Activated CD4-positive, CD25-positive, alpha-beta regulatory T cell (primary cell): Measurements from ENCODE around the gene MARF1.
"Not testable (repeated sequence)": the region's sequence is repeated elsewhere in the genome, so short reads cannot be mapped to it uniquely, and the experiment has no call there.

Source experiments
- DNase-seq, 4 experiments: peaks; one replicate each; lab custom pipeline; 2025; lab: John Stamatoyannopoulos, UW

Gene MARF1

DNA sequence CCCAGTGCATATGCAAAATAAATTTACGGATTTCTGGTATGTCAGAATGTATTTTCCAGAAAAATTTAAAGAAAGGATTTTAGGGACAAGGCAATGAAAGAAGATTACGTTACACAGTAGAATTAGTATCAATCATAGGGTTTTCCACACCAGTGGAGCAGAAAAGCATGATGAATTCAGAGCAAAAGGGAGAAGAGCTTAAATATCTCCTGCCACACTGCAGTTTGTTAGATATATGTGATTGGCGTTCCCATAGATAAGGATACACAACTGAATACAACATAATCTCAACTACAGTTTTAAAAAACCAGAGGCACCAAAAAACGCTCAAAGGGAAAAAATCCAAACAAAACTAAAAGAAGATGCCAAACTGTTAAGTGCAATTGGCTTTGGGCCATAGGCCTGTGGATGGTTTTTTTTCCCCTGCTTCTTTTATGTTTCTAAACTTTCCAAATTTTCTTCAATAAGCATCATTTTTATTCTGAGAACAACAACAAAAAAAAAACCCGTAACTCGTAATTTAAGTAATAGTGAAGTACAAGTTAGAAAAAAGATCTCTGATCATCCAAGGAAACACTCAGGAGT, 22.3 kb downstream of the MARF1 start:
- no peak for DNase-seq

DNA sequence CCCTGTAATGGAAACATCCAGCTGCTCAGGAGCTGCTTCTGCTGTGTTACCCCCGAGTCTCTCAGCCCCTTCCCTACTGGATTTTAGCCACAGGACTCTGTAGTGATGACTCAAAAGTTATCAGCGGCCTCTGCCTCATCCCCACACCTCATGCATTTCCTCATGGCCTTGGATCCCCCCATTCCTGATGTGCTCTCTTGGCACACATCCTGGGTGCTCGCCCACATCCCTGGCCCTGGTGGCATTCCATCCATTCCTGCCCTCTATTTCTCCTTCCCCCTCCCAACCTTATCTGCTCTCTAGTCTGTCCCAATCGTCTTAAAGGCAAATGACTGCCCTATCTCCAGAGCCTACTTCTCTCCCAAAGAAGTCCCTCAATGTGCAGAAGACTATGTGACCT, 24.6 kb downstream of the MARF1 start:
- no peak for DNase-seq

DNA sequence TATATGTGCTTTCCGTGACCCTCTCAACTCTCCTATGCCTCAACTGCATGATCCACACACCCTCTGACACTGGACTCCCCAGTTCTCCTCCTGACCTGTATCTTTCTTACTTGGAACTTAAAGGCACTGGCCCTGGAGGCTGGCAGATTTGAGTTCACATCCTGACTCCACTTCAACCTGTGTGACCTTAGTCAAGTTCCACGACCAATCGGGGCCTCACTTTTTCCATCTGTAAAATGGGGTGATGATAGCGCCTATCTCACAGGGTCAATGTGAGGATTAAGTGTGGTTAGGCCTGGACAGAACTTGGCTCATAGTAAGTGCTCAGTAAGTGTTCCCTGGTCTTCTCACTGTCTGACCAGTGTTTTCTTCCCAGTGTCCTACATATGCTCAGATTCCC, 25.1 kb downstream of the MARF1 start:
- no peak for DNase-seq

DNA sequence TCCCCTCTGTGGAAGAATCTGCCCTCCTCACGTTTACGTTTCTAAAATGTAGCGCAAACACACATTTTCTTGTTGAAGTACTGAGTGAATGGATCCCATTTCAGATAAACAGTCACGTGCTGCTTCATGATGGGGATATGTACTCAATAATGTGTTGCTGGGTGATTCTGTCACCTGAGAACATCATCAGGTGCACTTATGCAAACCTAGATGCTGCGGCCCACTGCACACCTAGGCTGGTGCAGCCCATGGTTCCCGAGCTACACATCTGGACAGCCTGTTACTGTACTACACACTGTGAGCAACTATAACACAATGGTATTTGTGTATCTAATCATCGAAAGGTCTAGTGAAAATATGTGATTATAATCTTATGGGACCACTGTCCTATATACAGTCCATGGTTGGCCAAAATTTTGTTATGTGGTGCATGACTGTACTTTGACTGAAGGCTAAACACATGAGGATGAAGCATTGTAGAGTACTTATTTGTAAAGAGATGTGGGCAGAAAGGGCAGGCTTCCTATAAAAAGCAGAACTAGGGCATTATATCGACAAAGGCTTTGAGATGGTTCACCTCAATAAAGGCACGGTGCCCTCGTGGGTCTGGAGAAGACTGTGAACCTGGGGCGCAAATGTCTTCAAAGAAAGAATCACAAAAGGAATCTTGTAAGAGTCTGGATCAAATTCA, 26.3 kb downstream of the MARF1 start:
- no peak for DNase-seq

DNA sequence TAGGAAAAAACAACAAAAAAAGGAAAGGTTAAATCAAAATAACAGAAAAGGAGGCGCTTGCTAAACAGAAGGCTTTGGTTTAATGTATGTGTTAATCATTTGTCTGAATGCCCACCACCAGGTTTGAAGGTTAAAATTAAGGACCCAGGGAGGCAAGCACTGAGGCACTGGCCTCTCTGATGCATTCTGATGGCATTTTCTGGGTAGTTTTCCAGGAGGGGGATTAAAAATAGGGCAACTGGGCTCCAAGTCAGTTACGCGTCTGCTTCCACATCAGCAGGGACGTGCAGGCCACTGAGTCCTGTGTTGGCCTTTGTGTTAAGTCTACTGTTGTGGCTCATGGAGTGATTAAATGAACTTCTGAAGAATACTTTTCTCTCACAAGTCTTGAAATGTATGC, 26.9 kb downstream of the MARF1 start:
- DNase-seq, result no peak

DNA sequence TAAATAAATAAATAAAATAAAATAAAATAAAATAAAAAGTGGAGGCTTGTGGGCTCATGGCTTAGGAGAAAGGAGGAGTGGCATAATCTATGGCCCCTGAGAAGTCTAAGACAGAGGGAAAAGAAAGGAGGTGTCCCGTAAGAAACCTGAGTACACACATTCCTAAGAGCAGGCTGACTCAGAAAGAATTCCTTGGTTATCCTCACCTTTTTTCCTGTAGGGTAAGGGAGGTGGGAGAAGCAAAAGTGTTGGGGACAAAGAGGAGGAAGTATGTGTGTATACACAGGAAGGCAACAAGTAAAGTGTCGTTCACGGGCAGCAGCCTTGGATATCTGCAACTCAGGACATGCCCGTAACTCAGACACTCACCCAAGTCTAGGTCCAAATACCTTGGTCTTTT, 29.3 kb downstream of the MARF1 start:
- no peak for DNase-seq

DNA sequence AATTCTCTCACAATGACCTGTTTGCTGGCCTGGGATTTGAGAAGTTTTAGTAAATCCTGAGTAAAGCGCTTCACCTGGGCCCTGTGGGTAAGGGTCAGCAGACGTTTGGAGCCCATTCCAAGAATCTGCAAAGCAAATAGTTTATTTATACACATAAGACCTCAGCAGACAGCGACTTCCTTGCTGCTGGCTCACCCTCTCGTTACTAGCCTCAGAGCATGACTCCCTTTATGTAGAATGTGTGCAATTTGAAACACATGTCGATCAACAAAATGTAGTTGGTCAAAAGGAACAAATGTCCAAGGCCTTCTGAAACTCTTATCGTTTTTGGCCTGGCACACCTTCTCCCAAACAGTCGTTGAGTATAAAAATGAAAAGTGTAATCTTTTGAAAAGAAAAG, 31.3 kb downstream of the MARF1 start:
- no peak for DNase-seq

GRCh38 chr16:15610369-15610871, 32.5 kb downstream of the MARF1 start:
- no peak for DNase-seq

GRCh38 chr16:15609286-15609649, 33.7 kb downstream of the MARF1 start:
- DNase-seq, result no peak

DNA sequence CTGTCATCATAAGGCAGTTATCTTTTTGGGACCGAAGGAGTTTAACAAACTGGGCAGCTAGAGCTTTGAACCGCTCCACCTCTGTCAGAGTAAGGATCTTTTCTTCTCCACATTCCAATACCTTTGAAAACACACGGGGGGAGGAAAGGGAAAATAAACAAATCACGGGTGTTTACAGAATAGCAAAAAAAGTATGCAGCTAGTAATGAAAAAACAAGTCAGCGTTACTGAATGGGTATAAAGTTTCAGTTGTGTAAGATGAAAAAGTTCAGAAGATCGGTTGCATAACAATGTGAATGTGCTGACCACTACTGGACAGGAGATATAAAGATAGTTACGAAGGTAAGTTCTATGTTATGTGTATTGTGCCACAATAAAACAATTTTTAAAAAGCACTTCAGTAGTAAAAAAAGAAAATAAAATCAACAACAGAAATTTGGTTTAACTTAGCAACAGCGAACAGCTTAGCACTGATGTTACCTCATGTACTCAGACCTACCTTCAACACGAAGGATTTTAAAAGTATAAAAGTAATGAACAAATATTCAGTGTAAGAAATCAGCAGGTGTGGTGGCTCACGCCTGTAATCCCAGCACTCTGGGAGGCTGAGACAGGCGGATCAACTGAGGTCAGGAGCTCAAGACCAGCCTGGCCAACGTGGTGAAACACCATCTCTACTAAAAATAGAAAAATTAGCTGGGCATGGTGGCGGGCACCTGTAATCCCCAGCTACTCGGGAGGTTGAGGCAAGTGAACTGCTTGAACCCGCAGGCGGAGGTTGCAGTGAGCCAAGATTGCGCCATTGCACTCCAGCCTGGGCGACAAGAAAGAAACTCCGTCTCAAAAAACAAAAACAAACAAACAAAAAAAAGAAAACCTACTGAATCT, 34.3 kb downstream of the MARF1 start:
- no peak for DNase-seq

- DNase-seq, result no peak
Measured at GRCh38 chr16:15607700-15608396, 35.1 kb downstream of the MARF1 start.

GRCh38 chr16:15607221-15607699, 35.7 kb downstream of the MARF1 start:
- DNase-seq, result not testable (repeated sequence)

- no peak for DNase-seq
Measured at GRCh38 chr16:15606518-15607220, 36.3 kb downstream of the MARF1 start.

DNA sequence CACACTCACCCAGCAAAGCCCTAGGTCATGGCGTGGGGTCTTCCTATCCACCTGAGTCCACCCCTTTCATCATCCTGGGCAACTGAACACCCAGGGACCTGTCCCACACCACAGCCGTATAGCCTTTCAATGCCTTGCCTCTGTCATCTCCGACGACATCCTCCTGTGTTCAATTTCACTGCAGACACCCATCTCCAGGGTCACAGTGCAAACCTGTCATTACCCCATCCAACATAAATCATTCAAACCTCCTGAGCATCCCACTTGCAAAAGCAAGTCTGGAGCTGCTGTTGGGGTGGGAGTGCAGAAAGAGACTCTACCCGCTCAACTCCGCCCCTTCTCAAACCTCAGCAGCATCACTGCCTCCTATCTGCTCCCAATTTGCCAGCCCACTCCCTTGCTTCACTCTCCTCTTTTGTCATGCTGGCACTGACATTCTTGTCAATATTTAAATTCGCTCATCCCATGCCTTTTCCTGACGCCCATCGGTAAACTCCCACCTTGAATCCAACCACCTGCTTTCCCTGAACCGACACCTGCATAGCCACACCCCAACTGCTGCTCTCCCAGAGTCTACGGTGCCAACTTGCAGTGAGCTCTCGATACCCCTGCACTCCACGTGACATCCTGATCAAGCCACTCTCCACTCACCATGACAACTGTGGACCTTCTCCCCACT, 37.0 kb downstream of the MARF1 start:
- no peak for DNase-seq

GRCh38 chr16:15604460-15605440, 38.2 kb downstream of the MARF1 start:
- DNase-seq, result no peak

- DNase-seq, result no peak
Measured at GRCh38 chr16:15602285-15603044, 40.5 kb downstream of the MARF1 start.

DNA sequence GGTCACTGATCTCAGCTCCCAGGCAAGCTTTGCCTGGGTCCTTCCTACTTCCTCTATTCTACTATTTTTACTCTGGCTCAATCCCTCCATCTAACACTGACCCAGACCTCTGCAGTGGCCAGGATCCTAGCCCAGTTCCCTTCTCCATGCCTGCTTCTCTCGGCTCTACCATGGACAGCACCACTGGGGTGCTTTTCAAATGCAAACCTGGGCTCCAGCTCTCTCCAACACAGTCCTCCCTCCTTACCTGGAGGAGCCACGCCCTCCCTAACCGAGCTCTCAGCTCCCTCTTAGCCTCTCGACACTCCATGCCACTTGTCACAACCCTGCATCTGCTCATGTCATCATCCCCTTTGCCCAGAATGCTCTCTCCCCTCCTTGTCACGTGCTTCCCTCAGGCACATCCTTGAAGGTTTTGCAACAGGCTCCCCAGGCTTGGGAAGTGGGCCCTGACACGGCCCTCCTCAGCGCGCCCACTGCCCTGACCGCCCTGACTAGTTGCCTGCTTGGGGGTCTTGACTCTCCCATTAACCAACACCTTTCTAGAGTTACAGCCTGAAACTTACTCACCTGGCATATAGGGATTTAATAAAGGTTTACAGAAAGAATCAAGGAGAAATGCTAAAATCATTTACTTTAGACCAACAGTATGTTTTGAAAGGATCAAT, 41.6 kb downstream of the MARF1 start:
- DNase-seq, result no peak

DNA sequence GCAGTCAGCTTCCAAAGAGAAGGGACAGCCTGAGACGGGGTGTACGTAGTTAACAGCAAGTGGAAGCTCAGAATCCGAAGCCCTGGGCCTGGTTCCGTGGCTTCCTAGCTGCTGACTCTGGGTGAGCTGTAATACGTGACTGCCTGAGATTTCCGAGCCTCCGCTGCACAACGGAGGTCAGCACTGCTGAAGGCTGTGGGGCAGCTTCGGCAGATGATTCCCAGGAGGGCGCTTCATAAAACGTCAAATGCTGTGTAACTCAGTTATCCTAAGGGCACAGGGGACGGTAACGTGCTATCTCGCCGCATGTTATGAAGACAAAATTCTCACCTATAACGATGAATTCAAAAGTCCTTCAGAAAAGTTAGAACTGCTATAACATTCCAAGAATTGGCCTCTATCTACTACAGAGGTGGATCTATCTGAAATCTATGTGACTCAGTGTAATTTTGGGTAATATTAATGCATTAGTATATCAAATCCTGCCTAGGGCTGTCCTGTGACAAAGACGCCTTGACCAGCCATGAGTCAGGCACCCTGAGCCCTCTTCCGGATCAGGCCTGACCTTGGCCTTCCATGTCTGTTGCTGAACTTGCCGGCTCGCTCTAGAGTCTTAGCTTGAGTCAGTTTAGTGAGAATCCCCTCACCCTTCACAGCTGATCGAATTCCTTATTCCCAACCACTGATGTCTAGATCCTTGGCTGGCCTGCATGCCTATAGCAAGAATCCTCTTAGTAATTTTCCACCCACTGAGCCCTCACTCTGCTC, 43.5 kb downstream of the MARF1 start:
- DNase-seq, result no peak
